Stimulated activated naive CD8-positive, alpha-beta T cell treated with anti-CD3 and anti-CD28 coated beads, Interleukin-15, amount 100 ng/mL, for 72 hours (primary cell): ENCODE measurements around the gene NUDT22.

Experiments
- ATAC-seq: fragments of 150-1000 bp; cut with Tn5 transposase; 2 replicates; pipeline ENCODE4 v1.10.0; 2021; ENCODE audit warnings: mild to moderate bottlenecking, moderate library complexity
- DNase-seq, 2 donors: peaks; one replicate each; pipeline ENCODE4 v3.0.0; 2021 to 2022
- H3K27ac Mint-ChIP-seq, 2 donors: one replicate each; pipeline ENCODE4 v1.8.0; 2022; ENCODE audit warnings: mild to moderate bottlenecking in 2 of 2, mixed read lengths in 2 of 2, moderate library complexity in 2 of 2
- H3K27me3 Mint-ChIP-seq: one replicate; pipeline ENCODE4 v1.8.0; 2022; ENCODE audit warnings: mixed read lengths
- H3K4me1 Mint-ChIP-seq: one replicate; pipeline ENCODE4 v1.8.0; 2022; ENCODE audit warnings: mild to moderate bottlenecking, mixed read lengths
- H3K4me3 Mint-ChIP-seq, 2 donors: one replicate each; pipeline ENCODE4 v1.8.0; 2022; ENCODE audit warnings: mild to moderate bottlenecking in 2 of 2, mixed read lengths in 2 of 2, moderate library complexity in 1 of 2
- H3K9me3 Mint-ChIP-seq, 2 donors: one replicate each; pipeline ENCODE4 v1.8.0; 2022; ENCODE audit warnings: mixed read lengths in 2 of 2

Gene NUDT22

GRCh38 chr11:64225608-64226506, at the start of gene NUDT22, which contains the start of gene TRPT1:
Gene NUDT22 (plus strand): TSS chr11:64226274. CDS start chr11:64226653, 379 bp downstream.
Gene TRPT1 (minus strand): TSS chr11:64226186. CDS start chr11:64225860, 326 bp downstream.
- H3K4me1 Mint-ChIP-seq, result peaks cover 60% of the 10 kb centered on the region
- DNase-seq (peak; percentile 89 to 92), ATAC-seq (peak; percentile 74)
- no peaks in the 10 kb centered on the region for H3K9me3 Mint-ChIP-seq
- peak within 1 kb of the TSS; percentile 93 to 95 for H3K27ac Mint-ChIP-seq
- H3K27me3 Mint-ChIP-seq, result no peaks in the 10 kb centered on the region
- H3K4me3 Mint-ChIP-seq, result peak within 1 kb of the TSS; percentile 91 to 93

- Mint-ChIP-seq H3K4me3 (no peak overlapping the region), H3K4me1 (peaks cover 37% of the 10 kb centered on the region), H3K27ac (no peak overlapping the region), H3K27me3 (no peaks in the 10 kb centered on the region), H3K9me3 (peaks cover 0 to 8% of the 10 kb centered on the region in 2 donors)
- DNase-seq (no peak), ATAC-seq (no peak)
These were observed 49.3 kb upstream of the NUDT22 start for GRCh38 chr11:64176751-64177150.

- no peak overlapping the region for H3K4me3 Mint-ChIP-seq
- H3K4me1 Mint-ChIP-seq, result peaks cover 48% of the 10 kb centered on the region
- H3K27me3 Mint-ChIP-seq, result no peaks in the 10 kb centered on the region
- H3K9me3 Mint-ChIP-seq, result peaks cover 0 to 8% of the 10 kb centered on the region in 2 donors
- DNase-seq (no peak), ATAC-seq (peak; percentile 63)
- H3K27ac Mint-ChIP-seq, result no peak overlapping the region
These were observed 47.9 kb upstream of the NUDT22 start for GRCh38 chr11:64178203-64178602.

- no peaks in the 10 kb centered on the region for H3K27me3 Mint-ChIP-seq
- peaks cover 57% of the 10 kb centered on the region for H3K4me1 Mint-ChIP-seq
- DNase-seq (no peak), ATAC-seq (no peak)
- no peak overlapping the region for H3K27ac Mint-ChIP-seq
- peaks cover 0 to 4% of the 10 kb centered on the region in 2 donors for H3K9me3 Mint-ChIP-seq
- H3K4me3 Mint-ChIP-seq, result no peak overlapping the region
These were observed 47.0 kb upstream of the NUDT22 start for GRCh38 chr11:64178951-64179639.

GRCh38 chr11:64180891-64181290, 45.2 kb upstream of the NUDT22 start:
- H3K9me3 Mint-ChIP-seq, result no peaks in the 10 kb centered on the region
- no peak overlapping the region for H3K4me3 Mint-ChIP-seq
- no peaks in the 10 kb centered on the region for H3K27me3 Mint-ChIP-seq
- H3K27ac Mint-ChIP-seq, result peak overlapping the region in 1 of 2 donors; percentile 21
- ATAC-seq (no peak), DNase-seq (no peak)
- H3K4me1 Mint-ChIP-seq, result peaks cover 69% of the 10 kb centered on the region

GRCh38 chr11:64181506-64182411, 44.3 kb upstream of the NUDT22 start:
- H3K4me3 Mint-ChIP-seq, result peak overlapping the region; percentile 44 to 65
- no peak for ATAC-seq

GRCh38 chr11:64183890-64184289, 42.2 kb upstream of the NUDT22 start:
- Mint-ChIP-seq H3K4me3 (peak overlapping the region in 1 of 2 donors; percentile 56), H3K27ac (no peak overlapping the region), H3K27me3 (no peaks in the 10 kb centered on the region), H3K4me1 (peaks cover 55% of the 10 kb centered on the region), H3K9me3 (no peaks in the 10 kb centered on the region)
- ATAC-seq (no peak), DNase-seq (no peak)

More at GRCh38 chr11:64181506-64182411, 44.3 kb upstream of the NUDT22 start:
- peak in 1 of 2 donors; percentile 63 for DNase-seq
- H3K27me3 Mint-ChIP-seq, result no peaks in the 10 kb centered on the region
- H3K9me3 Mint-ChIP-seq, result no peaks in the 10 kb centered on the region
- peaks cover 66% of the 10 kb centered on the region for H3K4me1 Mint-ChIP-seq
- H3K27ac Mint-ChIP-seq, result peak overlapping the region in 1 of 2 donors; percentile 75

GRCh38 chr11:64185175-64185692, 40.8 kb upstream of the NUDT22 start:
- H3K27me3 Mint-ChIP-seq, result no peaks in the 10 kb centered on the region
- H3K4me3 Mint-ChIP-seq, result peak overlapping the region; percentile 98 to 100
- DNase-seq, result no peak
- H3K4me1 Mint-ChIP-seq, result peaks cover 65% of the 10 kb centered on the region
- H3K9me3 Mint-ChIP-seq, result no peaks in the 10 kb centered on the region
- peak overlapping the region; percentile 100 for H3K27ac Mint-ChIP-seq
- ATAC-seq, result no peak

GRCh38 chr11:64185693-64186491, 40.2 kb upstream of the NUDT22 start, which contains the start of gene STIP1:
Gene STIP1 (plus strand): TSS chr11:64186171. CDS start chr11:64186262, 91 bp downstream.
- Mint-ChIP-seq H3K27me3 (no peaks in the 10 kb centered on the region), H3K27ac (peak within 1 kb of the TSS; percentile 100), H3K4me3 (peak within 1 kb of the TSS; percentile 98 to 100), H3K4me1 (peaks cover 66% of the 10 kb centered on the region), H3K9me3 (no peaks in the 10 kb centered on the region)
- peak; percentile 99 to 100 for DNase-seq
- peak; percentile 88 for ATAC-seq

GRCh38 chr11:64186492-64187165, 39.4 kb upstream of the NUDT22 start:
- DNase-seq, result peak; percentile 63 to 81
- H3K4me3 Mint-ChIP-seq, result no peak overlapping the region
- peaks cover 63% of the 10 kb centered on the region for H3K4me1 Mint-ChIP-seq
- peak overlapping the region in 1 of 2 donors; percentile 100 for H3K27ac Mint-ChIP-seq
- H3K9me3 Mint-ChIP-seq, result no peaks in the 10 kb centered on the region
- H3K27me3 Mint-ChIP-seq, result no peaks in the 10 kb centered on the region
- ATAC-seq, result no peak

- no peak for DNase-seq
- no peak overlapping the region for H3K27ac Mint-ChIP-seq
These were observed 33.6 kb upstream of the NUDT22 start for GRCh38 chr11:64192434-64192833.

GRCh38 chr11:64196626-64197025, 29.4 kb upstream of the NUDT22 start:
- Mint-ChIP-seq H3K4me3 (no peak overlapping the region), H3K27ac (peak overlapping the region in 1 of 2 donors; percentile 27), H3K27me3 (no peaks in the 10 kb centered on the region), H3K4me1 (peaks cover 35% of the 10 kb centered on the region), H3K9me3 (no peaks in the 10 kb centered on the region)
- ATAC-seq, result no peak
- no peak for DNase-seq

More at GRCh38 chr11:64192434-64192833, 33.6 kb upstream of the NUDT22 start:
- Mint-ChIP-seq H3K4me3 (no peak overlapping the region), H3K27me3 (no peaks in the 10 kb centered on the region), H3K4me1 (peaks cover 56% of the 10 kb centered on the region), H3K9me3 (no peaks in the 10 kb centered on the region)
- ATAC-seq, result no peak

- DNase-seq (no peak), ATAC-seq (no peak)
- Mint-ChIP-seq H3K27me3 (no peaks in the 10 kb centered on the region), H3K4me3 (no peak overlapping the region), H3K9me3 (no peaks in the 10 kb centered on the region), H3K27ac (no peak overlapping the region), H3K4me1 (peaks cover 34% of the 10 kb centered on the region)
These were observed 27.6 kb upstream of the NUDT22 start for GRCh38 chr11:64198511-64198910.
